Pulmonary artery endothelial cell (primary cell): ENCODE data around the gene B3GALNT2. TPM values are rescaled to one million over a fixed set of nuclear protein-coding genes. Genes with fewer than 3 reads are reported as not detected.
A peak's percentile ranks its signal among the peaks of the same experiment; 100 is the strongest.
"Not testable (repeated sequence)": the region's sequence is repeated elsewhere in the genome, so short reads cannot be mapped to it uniquely, and the experiment has no call there.

Source experiments
- DNase-seq: peaks from one replicate; pipeline ENCODE4 v3.0.0-alpha.2; 2011; ENCODE audit warnings: low read depth, low spot score
- total RNA-seq: library from RNA; depleted of rRNA; stranded (reverse); fragments of >200 nt; gene quantifications from 2 replicates; pipeline ENCODE4 v1.2.3, GENCODE V29; 2014

B3GALNT2 gene
- total RNA-seq, 1 donor from 2014 or later, result 55.7 TPM

DNA sequence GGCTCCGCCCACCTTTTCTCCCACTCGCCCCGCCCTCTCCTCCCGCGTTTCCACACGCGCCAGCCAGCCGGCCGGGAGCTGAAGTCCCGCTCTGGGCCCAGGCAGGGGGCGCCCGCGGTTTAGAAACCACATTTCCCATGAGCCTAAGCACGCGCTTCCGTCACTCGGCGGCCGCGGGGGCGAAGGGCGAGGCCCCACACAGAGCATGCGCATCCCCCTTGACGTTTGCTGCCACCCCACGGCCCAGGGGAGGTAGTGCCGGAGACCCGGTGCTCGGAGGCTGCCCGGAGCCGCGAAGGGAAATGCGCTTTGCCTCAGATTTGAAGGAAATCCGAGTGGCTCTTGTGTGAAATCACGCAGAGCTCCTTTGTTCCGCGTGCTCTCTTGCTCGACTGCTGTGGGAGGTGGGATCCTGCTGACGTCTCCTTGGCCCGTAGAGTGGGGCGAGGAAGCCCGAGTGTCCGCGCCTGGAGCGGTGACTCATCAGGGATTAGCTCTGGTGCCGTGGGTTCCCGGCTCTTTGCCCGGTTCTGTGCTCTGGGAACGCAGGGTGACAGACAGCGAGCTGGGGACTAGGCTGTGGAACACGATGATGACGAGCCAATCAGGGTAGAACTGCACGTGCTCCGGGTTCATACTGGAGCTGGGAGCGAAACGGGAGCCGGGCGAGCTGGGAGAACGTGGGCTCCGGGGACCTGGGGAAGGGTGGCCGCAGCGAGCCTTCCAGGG is 406 bp upstream of the B3GALNT2 start:
- peak; percentile 94 for DNase-seq

DNA sequence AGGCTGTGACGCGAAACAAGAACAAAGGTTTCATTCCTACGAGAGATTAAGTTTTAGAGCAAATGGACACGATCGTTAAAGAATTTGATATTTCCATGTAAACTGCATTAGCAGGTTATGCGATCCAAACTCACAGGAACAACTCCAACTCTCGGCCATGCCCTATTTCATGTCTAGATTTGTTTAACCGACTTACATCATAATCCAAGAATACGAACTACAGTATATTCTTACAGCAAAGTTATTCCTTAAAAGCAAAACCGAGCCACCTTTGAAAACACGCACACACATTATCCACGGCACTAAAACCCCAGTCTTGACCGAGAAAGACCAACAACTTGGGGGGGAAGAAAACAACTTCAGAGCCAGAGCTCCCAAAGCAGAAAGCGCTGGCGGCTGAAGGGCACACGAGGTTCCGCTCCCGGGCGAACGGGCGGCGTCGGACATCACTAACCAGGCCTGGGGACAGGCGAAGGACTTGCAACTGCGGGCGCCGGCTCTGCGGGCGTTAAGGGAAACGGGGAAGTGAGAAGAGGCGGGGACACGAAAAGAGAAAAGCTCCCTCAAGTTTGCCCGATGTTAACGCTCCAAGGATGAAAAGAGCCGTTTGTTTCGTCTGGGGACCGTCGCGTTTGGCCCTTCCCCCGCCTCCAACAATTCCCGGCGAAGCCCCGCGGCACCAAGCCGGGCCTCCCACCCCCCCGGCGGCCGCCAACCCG is 690 bp downstream of the B3GALNT2 start:
- peak; percentile 13 for DNase-seq

DNA sequence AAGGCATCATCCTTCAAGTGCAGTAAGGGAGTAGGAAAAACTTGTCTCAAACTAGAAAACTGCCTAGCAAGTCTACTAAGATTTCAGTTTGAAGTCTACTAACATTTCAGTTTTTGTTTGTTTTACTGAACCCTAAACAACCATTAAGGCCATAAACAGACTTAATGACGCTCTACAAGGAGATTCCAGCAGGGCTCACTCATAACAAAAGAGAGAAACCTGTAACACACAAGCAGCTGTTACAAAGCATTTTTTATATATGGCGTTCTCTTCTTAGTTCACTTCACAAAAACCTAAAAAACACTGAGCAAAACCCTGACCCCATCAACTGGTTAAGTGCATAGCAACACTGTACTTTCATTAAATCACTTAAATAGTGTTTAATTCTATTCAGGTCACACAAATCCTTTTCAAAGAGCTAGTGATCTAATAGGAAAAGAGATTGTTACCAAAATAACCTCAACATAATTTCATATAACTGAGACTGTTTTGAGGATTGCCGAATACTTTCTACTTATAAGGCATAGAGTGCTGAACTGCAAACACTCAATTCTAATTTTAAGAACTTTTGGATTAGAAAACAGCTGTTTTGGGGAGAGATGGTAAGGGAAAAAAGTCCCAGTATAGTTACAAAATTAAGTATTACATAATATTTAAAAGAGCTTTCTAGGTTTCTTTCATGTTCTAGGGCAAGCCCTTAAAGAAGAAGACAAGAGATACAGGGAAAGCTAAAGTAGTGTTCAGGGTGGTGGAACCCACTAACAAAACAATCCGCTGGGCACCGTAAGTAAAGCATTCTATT is 1.4 kb downstream of the B3GALNT2 start:
- DNase-seq, result no peak

DNA sequence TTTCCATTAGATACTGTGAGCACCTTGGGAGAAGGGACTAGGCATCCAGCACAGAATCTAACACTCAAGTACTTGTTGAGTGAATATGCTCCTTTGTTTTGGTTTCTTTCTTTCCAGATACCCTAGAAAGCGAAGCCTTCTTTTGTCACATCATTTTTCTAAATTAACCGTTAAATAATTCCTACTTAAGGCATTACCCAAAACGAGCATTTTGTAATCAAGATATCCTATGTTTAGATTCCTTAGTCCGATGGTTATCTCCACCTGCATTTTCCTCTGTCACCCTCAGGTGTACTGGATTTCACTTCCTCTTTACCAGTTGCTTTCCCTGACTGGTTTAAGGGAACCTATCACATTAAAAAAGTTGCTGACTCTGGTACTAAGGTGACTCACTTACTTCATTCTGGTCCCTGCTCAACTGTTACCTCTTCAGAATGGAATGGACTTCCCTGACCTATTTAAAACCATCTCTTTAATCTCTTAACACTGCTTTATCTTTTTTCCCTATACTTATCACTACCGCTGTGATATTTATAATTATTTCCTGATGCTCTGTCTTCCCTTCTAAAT is 3.2 kb downstream of the B3GALNT2 start:
- DNase-seq, result no peak

DNA sequence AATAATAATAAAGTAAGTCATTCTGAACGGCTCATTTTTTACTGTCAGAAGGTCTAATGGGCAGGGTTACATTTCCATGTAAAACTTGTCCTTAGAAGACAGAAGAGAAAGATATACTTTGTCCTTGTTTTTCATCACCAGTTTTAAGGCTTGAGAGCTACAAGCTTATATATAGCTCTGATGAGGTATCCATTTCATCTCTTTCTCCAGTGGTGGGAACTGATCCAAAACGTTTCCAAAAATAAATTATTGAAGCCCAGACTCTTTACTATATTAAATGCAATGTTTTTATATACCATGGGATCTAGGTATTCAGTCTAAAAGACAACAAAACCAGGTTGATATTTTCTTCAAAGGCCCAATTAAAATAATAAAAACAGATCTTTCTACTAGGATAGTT is 8.7 kb downstream of the B3GALNT2 start:
- no peak for DNase-seq

DNA sequence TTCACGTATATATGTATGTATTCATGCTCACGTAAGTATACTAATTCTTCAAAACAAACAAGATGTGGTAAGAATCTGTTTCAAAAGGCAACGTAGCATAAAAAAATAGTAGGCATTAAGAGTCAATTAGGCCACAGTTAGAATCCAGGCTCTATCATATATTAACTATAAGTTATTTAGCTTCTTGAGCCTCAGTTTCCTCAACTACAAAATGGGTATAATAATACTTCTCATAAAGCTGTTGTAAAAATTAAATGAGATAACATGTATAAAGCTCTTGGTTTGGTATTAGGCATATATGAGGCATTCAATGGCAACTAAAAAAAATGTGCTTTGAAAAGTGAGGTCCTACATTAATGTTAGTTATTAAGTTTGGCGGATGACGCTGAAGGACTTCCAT is 9.2 kb downstream of the B3GALNT2 start:
- no peak for DNase-seq

DNA sequence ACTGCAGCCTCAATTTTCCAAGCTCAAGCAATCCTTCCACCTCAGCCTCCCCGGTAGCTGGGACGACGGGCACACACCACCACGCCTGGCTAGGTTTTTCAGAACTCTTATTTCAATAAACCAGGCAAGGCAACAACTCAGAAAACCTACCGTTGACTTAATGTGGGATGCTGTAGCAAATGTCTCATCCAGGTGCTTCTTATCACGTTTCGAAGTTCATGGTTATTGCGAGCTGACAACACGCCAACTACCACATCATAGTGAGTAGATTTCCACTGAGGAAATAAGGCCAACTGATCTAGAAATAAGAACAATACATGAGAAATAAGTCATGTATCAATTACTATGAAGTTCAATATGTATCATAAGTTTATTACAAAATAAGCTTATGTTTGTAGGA is 9.7 kb downstream of the B3GALNT2 start:
- DNase-seq, result no peak

DNA sequence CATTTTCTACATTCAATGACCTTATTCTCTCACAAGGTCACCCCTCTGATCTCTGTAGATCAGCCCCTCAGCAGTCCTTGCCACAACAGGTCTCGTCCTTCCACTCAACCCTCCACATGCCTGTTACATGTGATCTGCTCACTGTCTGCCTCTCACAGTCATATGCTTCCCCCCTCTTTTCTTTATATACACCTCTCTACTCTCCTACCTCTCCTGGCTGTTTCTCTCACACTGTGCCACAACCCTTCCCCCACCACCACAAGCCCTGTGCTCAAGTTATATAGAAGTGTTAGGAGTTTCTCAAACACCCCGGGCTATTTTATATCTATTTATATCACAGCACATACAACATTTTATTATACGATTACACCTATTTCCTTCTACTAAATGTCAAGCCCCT is 12.6 kb downstream of the B3GALNT2 start:
- DNase-seq, result no peak

DNA sequence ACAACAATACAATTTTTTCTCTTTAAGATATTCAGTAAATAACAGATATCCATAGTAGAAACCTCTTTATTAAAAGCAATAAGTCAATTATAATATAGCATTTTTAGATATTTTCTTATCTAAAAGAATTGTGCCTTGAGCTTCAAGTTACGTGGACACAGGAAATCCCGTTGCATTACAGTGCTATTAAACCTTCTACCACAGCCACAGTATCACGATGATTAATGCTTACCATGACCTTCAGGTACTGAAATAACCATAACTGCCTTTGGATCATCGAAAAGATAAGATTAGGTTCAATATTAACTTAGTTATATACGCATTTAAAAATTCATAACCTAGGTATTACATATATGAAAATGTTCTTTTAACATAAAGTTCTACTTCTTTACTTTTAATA is 17.9 kb downstream of the B3GALNT2 start:
- DNase-seq, result no peak

DNA sequence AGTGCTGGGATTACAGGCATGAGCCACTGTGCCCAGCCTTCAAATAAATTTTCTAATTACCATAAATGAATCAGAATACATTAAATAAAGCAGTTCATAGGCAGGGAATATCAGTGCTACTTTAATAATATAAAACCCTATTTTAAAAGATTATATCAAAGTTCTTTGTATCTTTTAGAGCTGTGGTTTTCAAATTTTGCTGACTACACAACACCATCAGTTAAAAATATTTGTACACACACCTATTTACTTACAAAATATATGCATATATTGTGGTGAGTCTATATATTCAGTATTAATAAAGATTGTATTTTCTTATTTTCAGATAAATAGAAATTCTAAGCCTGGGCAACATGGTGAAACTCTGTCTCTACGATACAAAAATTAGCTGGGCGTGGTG is 18.7 kb downstream of the B3GALNT2 start:
- DNase-seq, result no peak

DNA sequence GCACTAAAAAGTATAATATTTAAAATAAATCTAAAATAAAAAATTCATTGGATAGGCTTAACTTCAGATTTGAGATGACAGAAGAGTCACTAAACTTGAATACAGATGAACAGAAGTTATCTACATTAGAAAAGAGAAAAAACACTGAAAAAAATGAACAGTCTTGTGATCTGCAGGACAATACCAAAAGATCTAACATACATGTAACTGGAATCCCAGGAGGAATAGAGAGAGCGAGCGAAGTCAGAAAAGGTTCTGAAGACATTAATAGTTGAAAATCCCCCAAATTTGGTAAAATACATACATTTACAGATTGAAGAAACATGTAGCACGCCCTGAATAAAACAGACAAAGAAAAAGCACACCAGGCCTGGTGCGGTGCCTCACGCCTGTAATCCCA is 21.2 kb downstream of the B3GALNT2 start:
- DNase-seq, result no peak

DNA sequence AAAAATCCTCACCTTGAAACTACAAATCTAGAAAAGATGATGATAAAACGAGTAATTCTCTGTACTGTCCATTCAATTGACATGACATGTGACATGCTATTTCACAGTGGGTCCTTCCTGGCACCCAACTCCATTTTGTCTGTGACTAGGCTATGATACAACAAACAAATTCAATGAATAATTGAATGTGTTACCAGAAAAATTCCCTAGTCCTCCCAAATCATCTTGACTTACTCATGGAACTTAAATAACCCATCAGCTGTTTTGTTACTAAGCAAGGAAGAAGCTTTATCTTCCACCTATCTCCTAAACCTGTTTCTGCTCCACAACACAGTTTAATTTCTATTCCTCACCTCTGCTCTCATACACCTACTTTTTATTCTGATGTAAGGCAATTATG is 30.4 kb downstream of the B3GALNT2 start:
- DNase-seq, result no peak

DNA sequence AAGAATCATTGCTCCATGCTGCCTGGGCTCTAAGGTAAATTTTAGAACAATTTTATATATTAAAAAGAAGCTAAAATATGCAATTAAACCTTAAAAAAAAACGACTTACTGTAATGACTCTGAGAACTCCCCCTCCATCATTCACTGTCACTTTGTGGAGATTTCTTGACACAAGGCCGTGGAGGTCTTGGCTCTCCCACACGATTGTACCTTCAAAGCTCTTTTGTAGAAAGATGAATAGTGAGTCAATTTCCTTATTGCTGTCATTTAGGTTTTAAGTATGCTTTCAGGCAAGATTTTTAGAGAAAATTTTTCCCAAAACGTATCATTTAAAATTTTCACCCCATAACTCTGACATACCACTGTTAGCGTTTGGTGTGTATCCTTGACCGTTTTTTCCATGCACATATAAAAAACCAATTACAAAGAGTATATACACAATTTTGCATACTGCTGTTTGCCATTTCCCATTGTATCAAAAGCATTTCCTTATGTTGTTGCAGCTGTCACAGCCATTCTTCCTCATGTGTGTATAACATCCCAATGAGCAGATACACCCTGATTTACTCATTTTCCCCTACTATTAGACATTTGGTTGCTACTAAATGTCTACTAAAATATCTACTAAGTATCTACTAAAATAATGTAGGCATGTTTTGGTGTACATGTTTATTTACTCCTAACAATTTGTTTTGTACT is 33.4 kb downstream of the B3GALNT2 start:
- no peak for DNase-seq

DNA sequence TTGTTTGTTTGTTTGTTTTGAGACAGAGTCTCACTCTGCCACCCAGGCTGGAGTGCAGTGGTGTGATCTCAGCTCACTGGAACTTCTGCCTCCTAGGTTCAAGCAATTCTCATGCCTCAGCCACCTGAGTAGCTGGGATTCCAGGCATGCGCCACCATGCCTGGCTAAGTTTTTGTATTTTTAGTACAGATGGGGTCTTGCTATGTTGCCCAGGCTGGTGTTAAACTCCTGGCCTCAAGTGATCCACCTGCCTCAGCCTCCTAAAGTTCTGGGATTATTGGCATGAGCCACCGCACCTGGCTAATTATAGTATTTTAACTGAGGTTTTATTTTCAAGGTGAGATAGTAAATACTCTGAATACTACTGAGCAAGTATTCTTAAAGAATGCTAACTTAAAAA is 34.4 kb downstream of the B3GALNT2 start:
- not testable (repeated sequence) for DNase-seq

DNA sequence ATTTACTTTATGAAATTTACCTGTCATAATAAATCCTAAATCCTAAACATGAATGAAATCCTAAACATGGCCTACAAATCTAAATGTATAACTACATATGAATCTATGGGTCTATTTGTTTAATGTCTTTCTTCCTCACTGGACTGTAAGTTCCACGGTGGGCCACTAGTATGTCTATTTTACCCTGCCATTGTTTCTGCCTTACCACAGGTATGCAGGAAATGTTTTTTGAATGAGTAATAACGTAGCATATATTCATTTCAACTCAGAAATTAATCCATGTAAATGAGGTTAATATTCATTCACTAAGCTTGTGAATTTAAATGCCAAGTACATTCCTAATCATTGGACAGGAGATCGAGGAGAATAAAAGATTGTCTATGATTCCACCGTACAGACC is 35.3 kb downstream of the B3GALNT2 start:
- no peak for DNase-seq

DNA sequence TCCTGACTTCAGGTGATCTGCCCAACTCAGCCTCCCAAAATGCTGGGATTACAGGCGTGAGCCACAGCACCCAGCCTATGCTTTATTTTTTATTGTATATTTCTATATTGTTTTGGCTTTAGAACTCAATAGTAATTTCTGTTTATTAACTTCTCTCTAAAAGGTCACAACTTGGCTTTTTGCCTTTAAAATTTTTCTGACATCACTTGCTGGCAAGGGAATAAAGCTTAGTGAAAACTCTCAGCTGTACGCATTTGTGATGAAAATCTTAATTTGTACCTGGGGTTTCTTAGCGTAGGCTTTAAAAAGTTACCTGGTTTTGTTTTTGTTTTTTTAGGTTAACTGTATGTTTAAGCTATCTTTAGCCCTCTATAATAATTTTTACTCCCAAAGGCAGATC is 36.2 kb downstream of the B3GALNT2 start:
- DNase-seq, result no peak

DNA sequence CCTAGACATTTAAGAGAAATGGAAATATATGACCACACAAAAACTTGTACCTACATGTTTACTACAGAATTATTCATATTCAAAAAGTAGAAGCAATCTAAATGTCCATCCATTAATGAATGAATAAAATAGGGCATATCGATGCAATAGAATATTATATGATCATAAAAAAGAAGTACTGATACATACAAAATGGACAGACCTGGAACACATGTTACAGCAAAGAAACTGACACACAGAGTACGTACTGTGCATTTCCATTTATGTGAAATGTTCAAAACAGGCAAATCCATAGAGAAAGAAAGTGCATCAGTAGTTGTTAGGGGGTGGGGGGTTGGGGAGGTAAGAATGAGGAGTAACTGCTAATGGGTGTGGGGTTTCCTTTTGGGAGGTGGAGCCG is 39.2 kb downstream of the B3GALNT2 start:
- DNase-seq, result no peak

DNA sequence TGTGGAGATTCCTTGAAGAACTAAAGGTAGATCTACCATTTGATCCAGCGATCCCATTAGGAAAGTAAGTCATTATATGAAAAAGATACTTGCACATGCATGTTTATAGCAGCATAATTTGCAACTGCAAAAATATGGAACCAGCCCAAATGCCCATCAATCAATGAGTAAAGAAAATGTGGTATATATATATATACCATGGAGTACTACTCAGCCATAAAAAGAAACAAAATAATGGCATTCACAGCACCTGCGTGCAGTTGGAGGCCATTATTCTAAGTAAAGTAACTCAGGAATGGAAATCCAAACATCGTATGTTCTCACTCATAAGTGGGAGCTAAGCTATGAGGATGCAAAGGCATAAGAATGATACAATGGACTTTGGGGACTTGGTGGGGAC is 41.4 kb downstream of the B3GALNT2 start:
- not testable (repeated sequence) for DNase-seq

DNA sequence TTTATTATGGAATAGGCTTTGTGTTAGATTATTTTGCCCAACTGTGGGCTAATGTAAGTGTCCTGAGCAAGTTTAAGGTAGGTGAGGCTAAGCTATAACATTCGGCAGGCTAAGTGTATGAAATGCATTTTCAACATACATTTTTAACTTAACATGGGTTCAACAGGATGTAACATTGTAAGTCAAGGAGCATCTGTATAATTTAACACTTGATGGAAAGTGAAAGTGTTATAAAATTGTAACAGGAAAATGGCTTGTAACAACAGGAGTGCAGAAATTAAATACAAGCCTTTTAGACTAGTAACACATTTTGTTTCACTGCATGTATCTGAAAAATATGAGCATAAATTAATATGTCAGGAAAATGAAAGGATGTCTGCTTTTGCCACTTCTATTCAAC is 42.3 kb downstream of the B3GALNT2 start:
- DNase-seq, result no peak

DNA sequence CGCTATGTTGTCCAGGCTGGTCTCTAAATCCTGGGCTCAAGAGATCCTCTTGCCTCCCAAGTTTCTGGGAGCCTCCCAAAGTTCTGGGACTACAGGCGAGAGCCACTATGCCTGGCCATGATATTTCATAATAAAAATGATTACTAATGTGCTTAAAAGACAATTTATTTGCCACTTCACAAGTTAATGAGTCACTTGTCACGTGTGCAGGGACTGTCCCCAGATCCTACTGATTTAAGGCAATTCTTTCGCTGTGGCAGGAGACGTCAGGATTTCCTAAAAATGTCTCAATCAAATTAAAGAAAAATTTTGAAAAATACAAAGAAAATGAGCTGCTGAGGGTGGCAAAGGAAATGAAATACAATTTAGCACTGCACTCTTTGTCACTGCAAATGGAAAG is 43.5 kb downstream of the B3GALNT2 start:
- DNase-seq, result no peak

DNA sequence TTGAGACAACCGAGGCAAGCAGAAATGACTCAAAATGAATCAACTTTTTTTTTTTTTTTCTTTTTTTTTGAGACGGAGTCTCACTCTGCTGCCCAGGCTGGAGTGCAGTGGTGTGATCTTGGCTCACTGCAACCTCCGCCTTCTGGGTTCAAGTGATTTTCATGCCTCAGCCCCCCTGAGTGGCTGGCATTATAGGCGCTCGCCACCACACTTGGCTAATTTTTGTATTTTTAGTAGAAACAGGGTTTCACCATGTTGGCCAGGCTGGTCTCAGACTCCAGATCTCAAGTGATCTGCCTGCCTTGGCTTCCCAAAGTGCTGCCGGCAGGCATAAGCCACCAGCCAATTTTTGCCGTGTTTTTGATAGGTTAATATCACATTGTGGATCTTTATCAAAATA is 46.4 kb downstream of the B3GALNT2 start:
- DNase-seq, result not testable (repeated sequence)
